SK-N-SH treated with all-trans-retinoic acid at 6 μM for 48 hours (cell line): ENCODE data around the gene CHML.

Experiments
- ATAC-seq: fragments of 200-7000 bp; cut with Tn5 transposase; 3 replicates; pipeline ENCODE4 v1.9.1; 2020; ENCODE audit warnings: mild to moderate bottlenecking, moderate library complexity
- ARNTL ChIP-seq: fragments of 450-650 bp; formaldehyde crosslinking; IDR thresholded peaks from 2 replicates; pipeline ENCODE4 v1.5.0; 2020; ENCODE audit warnings: low read depth, mild to moderate bottlenecking, moderate library complexity, borderline replicate concordance
- BACH2 ChIP-seq: fragments of 250-450 bp; sonication (Bioruptor Pico); IDR thresholded peaks from 2 replicates; pipeline ENCODE4 v1.9.0; 2021; ENCODE audit warnings: mild to moderate bottlenecking, borderline replicate concordance
- CSDC2 ChIP-seq: fragments of 250-450 bp; sonication (Bioruptor Pico); IDR thresholded peaks from 2 replicates; pipeline ENCODE4 v1.5.0; 2020; ENCODE audit warnings: mild to moderate bottlenecking, moderate library complexity
- ESRRG ChIP-seq: fragments of 250-450 bp; sonication (Bioruptor Pico); IDR thresholded peaks from 2 replicates; pipeline ENCODE4 v1.6.1; 2021; ENCODE audit warnings: mild to moderate bottlenecking
- GLIS3 ChIP-seq: fragments of 250-450 bp; sonication (Bioruptor Pico); IDR thresholded peaks from 2 replicates; pipeline ENCODE4 v1.5.0; 2020; ENCODE audit warnings: mild to moderate bottlenecking, moderate library complexity
- ISL1 ChIP-seq: fragments of 250-450 bp; sonication (Bioruptor Pico); IDR thresholded peaks from 2 replicates; pipeline ENCODE4 v2.1.2; 2022; ENCODE audit warnings: mild to moderate bottlenecking, moderate library complexity
- OSR1 ChIP-seq: fragments of 250-450 bp; sonication (Bioruptor Pico); IDR thresholded peaks from 2 replicates; pipeline ENCODE4 v1.8.0; 2022; ENCODE audit warnings: moderate library complexity, mild to moderate bottlenecking, inconsistent platforms
- PPARA ChIP-seq: fragments of 250-450 bp; sonication (Bioruptor Pico); IDR thresholded peaks from 2 replicates; pipeline ENCODE4 v1.5.0; 2020; ENCODE audit warnings: mild to moderate bottlenecking, borderline replicate concordance
- RARB ChIP-seq: fragments of 250-450 bp; sonication (Bioruptor Pico); IDR thresholded peaks from 2 replicates; pipeline ENCODE4 v1.8.0; 2021; ENCODE audit warnings: mild to moderate bottlenecking, moderate library complexity
- TCF4 ChIP-seq: fragments of 250-450 bp; sonication (Bioruptor Pico); IDR thresholded peaks from 2 replicates; pipeline ENCODE4 v1.8.0; 2021; ENCODE audit warnings: mild to moderate bottlenecking, moderate library complexity, borderline replicate concordance
- TSHZ2 ChIP-seq: fragments of 250-450 bp; sonication (Bioruptor Pico); IDR thresholded peaks from 2 replicates; pipeline ENCODE4 v1.5.0; 2020; ENCODE audit warnings: mild to moderate bottlenecking, moderate library complexity
- ZFP3 ChIP-seq: fragments of 250-450 bp; sonication (Bioruptor Pico); IDR thresholded peaks from 2 replicates; pipeline ENCODE4 v1.5.0; 2020; ENCODE audit warnings: mild to moderate bottlenecking, moderate library complexity
- ZFP30 ChIP-seq: fragments of 450-650 bp; formaldehyde crosslinking; IDR thresholded peaks from 2 replicates; pipeline ENCODE4 v1.5.0; 2022; ENCODE audit warnings: mild to moderate bottlenecking, moderate library complexity
- ZNF565 ChIP-seq: fragments of 450-650 bp; formaldehyde crosslinking; conservative IDR thresholded peaks from 2 replicates; pipeline ENCODE4 v1.5.0; 2020; ENCODE audit warnings: low read depth, mild to moderate bottlenecking, moderate library complexity
- ZNF70 ChIP-seq: fragments of 450-650 bp; formaldehyde crosslinking; IDR thresholded peaks from 2 replicates; pipeline ENCODE4 v1.5.0; 2020; ENCODE audit warnings: mild to moderate bottlenecking, moderate library complexity
- ZNF8 ChIP-seq: fragments of 450-650 bp; formaldehyde crosslinking; IDR thresholded peaks from 2 replicates; pipeline ENCODE4 v1.5.0; 2020; ENCODE audit warnings: mild to moderate bottlenecking, moderate library complexity
- TF ChIP-seq, protein P1 (sequence below): fragments of 250-450 bp; sonication (Bioruptor Pico); IDR thresholded peaks from 2 replicates; pipeline ENCODE4 v1.8.0; 2020; ENCODE audit warnings: mild to moderate bottlenecking, moderate library complexity, borderline replicate concordance
- TF ChIP-seq, protein P2 (sequence below): fragments of 250-450 bp; sonication (Bioruptor Pico); IDR thresholded peaks from 2 replicates; pipeline ENCODE4 v1.8.0; 2021; ENCODE audit warnings: low read depth, mild to moderate bottlenecking, moderate library complexity, borderline replicate concordance
- TF ChIP-seq, protein P3 (sequence below): fragments of 250-450 bp; sonication (Bioruptor Pico); IDR thresholded peaks from 2 replicates; pipeline ENCODE4 v1.5.1; 2021; ENCODE audit warnings: mild to moderate bottlenecking, moderate library complexity
- TF ChIP-seq, protein P4 (sequence below): fragments of 250-450 bp; sonication (Bioruptor Pico); IDR thresholded peaks from 2 replicates; pipeline ENCODE4 v1.5.1; 2020; ENCODE audit warnings: low read depth, mild to moderate bottlenecking, moderate library complexity

Gene CHML

DNA sequence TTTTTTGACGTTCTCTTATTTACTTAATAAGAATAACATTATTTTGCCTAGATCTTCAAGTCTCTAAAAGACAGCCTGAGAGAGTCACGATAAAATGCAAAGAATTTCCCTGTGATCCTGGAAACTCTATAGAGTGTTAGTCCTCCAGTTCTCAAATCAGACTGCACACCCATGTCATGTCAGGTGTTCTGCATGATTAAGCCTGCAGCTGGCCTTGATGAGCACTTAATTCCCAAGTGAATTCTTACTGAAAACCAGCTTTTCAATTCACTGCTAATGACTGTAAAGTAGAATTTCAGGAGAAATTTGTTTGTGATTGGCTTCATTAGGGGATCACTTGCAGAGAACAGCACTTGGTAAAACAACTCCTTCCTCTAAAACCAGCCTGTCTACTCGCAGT is 41.9 kb downstream of the CHML start (continued):
- no peak for TF ChIP-seq TSHZ2 (CRISPR knock-in tag)

DNA sequence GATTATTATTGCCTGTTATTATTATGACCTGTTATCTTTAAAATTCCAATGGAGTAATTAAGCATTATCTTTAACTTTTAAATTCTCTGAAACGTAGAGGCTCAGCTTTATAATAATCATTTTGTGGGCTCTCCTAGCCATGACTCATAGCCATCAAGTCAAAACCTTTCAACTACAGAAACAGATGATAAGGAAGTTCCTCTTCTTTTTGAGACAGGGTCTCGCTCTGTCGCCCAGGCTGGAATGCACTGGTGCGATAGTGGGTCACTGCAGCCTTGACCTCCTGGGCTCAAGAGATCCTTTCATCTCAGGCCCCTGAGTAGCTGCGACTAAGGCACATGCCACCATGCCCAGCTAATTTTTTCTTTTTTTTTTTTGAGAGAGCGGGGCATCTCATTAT is 43.5 kb downstream of the CHML start:
- TF ChIP-seq TCF4 = no peak
- no peak for TF ChIP-seq ZNF565 (CRISPR knock-in tag)
- no peak for TF ChIP-seq BACH2
- no peak for TF ChIP-seq OSR1
- TF ChIP-seq ISL1 (CRISPR knock-in tag) = no peak
- TF ChIP-seq, protein P1, sequence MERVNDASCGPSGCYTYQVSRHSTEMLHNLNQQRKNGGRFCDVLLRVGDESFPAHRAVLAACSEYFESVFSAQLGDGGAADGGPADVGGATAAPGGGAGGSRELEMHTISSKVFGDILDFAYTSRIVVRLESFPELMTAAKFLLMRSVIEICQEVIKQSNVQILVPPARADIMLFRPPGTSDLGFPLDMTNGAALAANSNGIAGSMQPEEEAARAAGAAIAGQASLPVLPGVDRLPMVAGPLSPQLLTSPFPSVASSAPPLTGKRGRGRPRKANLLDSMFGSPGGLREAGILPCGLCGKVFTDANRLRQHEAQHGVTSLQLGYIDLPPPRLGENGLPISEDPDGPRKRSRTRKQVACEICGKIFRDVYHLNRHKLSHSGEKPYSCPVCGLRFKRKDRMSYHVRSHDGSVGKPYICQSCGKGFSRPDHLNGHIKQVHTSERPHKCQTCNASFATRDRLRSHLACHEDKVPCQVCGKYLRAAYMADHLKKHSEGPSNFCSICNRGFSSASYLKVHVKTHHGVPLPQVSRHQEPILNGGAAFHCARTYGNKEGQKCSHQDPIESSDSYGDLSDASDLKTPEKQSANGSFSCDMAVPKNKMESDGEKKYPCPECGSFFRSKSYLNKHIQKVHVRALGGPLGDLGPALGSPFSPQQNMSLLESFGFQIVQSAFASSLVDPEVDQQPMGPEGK (CRISPR knock-in tag) = no peak
- TF ChIP-seq ZNF70 = no peak
- no peak for TF ChIP-seq ARNTL (CRISPR knock-in tag)
- no peak for TF ChIP-seq TSHZ2 (CRISPR knock-in tag)
- TF ChIP-seq GLIS3 (CRISPR knock-in tag) = no peak
- TF ChIP-seq RARB = no peak
- no peak for TF ChIP-seq ZFP30
- TF ChIP-seq ESRRG (CRISPR knock-in tag) = no peak
- TF ChIP-seq, protein P2, sequence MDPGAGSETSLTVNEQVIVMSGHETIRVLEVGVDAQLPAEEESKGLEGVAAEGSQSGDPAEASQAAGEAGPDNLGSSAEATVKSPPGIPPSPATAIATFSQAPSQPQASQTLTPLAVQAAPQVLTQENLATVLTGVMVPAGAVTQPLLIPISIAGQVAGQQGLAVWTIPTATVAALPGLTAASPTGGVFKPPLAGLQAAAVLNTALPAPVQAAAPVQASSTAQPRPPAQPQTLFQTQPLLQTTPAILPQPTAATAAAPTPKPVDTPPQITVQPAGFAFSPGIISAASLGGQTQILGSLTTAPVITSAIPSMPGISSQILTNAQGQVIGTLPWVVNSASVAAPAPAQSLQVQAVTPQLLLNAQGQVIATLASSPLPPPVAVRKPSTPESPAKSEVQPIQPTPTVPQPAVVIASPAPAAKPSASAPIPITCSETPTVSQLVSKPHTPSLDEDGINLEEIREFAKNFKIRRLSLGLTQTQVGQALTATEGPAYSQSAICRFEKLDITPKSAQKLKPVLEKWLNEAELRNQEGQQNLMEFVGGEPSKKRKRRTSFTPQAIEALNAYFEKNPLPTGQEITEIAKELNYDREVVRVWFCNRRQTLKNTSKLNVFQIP (CRISPR knock-in tag) = no peak
- TF ChIP-seq CSDC2 (CRISPR knock-in tag) = no peak
- TF ChIP-seq ZNF8 (CRISPR knock-in tag) = no peak
- TF ChIP-seq PPARA (CRISPR knock-in tag) = no peak
- TF ChIP-seq, protein P3, sequence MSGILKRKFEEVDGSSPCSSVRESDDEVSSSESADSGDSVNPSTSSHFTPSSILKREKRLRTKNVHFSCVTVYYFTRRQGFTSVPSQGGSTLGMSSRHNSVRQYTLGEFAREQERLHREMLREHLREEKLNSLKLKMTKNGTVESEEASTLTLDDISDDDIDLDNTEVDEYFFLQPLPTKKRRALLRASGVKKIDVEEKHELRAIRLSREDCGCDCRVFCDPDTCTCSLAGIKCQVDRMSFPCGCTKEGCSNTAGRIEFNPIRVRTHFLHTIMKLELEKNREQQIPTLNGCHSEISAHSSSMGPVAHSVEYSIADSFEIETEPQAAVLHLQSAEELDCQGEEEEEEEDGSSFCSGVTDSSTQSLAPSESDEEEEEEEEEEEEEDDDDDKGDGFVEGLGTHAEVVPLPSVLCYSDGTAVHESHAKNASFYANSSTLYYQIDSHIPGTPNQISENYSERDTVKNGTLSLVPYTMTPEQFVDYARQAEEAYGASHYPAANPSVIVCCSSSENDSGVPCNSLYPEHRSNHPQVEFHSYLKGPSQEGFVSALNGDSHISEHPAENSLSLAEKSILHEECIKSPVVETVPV (CRISPR knock-in tag) = no peak
- TF ChIP-seq, protein P4, sequence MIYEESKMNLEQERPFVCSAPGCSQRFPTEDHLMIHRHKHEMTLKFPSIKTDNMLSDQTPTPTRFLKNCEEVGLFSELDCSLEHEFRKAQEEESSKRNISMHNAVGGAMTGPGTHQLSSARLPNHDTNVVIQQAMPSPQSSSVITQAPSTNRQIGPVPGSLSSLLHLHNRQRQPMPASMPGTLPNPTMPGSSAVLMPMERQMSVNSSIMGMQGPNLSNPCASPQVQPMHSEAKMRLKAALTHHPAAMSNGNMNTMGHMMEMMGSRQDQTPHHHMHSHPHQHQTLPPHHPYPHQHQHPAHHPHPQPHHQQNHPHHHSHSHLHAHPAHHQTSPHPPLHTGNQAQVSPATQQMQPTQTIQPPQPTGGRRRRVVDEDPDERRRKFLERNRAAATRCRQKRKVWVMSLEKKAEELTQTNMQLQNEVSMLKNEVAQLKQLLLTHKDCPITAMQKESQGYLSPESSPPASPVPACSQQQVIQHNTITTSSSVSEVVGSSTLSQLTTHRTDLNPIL = no peak
- no peak for TF ChIP-seq ZFP3 (CRISPR knock-in tag)
- no peak for ATAC-seq

GRCh38 chr1:241593186-241593585 is 47.0 kb downstream of the CHML start:
- ATAC-seq = peak; percentile 43; the same call in 1 of the 3 replicates
- TF ChIP-seq, protein P2 (CRISPR knock-in tag) = no peak
- no peak for TF ChIP-seq ISL1 (CRISPR knock-in tag)
- TF ChIP-seq ZFP3 (CRISPR knock-in tag) = no peak
- TF ChIP-seq ARNTL (CRISPR knock-in tag) = no peak
- no peak for TF ChIP-seq PPARA (CRISPR knock-in tag)
- no peak for TF ChIP-seq ZNF70
- TF ChIP-seq, protein P4 = no peak
- no peak for TF ChIP-seq GLIS3 (CRISPR knock-in tag)
- no peak for TF ChIP-seq ZFP30
- TF ChIP-seq TCF4 = no peak
- no peak for TF ChIP-seq ZNF565 (CRISPR knock-in tag)
- no peak for TF ChIP-seq OSR1
- no peak for TF ChIP-seq RARB
